HG02885 (cell line): ENCODE data around the gene MAP3K13.

ENCODE experiments used
- ATAC-seq: cut with Tn5 transposase; IDR thresholded peaks from one replicate; pipeline ENCODE4 v1.9.1; 2021; ENCODE audit warnings: mild to moderate bottlenecking; ENCODE audit not compliant: unreplicated experiment, poor library complexity

Gene MAP3K13

DNA sequence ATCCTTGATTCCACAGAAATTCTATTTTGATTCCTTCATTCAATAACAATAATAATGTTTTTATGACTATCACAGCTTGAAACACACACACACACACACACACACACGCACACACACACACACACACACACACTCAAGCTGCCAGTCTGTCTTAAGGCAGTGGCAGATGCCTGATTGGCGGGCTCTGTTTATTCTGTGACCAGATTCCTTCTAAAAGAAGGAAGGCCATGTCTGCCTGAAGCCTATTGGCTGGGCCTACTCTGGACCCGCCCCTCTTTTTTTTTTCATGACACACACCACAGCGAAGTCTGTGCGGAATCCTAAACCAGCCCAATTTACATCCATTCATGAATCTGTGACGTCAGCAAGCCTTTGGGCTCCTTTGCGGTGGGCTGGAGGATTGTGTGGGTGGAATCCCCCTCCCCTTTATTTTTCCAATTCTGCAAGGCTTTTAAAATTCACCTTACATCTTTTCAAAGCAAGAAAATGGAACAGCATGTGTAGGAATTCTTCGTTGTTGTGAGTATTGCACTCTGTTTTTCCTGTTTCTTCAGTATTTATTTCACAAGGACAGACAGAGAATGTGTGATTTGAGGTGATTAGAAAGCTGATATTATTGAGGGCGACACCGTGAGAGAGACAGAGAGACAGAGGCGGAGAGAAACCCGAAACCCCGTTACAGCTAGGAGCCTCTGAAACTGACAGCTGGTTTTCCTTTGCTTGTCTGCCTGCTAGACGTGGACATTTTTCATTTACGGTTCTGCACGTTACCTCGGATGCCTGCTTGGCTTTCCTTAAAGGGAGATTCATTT lies at the start of gene MAP3K13:
Gene MAP3K13 (plus strand): TSS at position 287 of the 812 bp plus-strand sequence. CDS start 65,446 bp downstream, outside the sequence.
- peak; percentile 98 for ATAC-seq

DNA sequence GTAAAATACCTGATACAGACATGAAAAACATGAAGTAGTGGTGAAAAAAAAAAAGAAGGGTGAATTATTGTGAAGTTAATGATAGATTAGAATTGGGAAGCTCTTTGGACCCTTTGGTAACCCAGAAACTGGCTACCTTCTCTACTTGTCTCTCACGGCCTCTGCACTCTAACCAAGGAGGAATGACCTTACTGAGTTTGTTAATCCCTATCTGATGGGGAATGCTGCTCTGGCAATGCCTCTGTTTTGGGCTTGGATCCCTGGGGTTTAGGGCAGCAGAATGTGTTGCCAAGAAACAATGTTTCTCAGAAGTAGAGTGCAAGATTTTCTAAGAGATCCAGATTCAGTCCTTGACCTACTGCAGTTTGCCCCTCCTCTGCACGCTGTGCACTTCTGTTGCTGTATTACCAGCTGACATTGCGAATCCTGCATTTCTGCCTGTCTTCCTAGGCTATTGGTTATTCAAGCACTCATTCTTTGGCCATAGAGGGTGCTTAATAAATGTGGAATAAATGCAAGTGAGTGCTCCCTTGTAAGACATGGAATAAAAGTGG lies 49.2 kb upstream of the MAP3K13 start:
- ATAC-seq = no peak

- ATAC-seq = no peak
Observed at GRCh38 chr3:185316740-185317412, 46.1 kb upstream of the MAP3K13 start.

DNA sequence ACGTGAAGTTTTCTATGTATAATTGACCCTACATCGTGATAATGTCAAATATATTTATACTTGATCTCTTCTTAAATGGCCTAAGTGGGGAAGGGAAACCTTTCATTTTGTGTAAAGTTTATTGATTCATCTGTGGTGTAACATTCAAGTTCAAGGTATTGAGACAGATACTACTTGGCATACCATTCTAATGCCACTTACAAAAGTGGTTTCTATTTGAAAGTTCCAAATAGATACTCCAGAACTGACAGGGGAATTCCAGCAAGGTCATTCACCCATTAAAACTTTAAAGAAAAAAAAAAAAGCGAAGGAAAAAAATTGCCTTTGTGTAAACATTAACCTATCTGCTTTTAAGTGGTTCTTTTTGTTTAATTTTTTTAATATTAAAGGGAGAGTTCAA lies 45.3 kb upstream of the MAP3K13 start:
- ATAC-seq = no peak

DNA sequence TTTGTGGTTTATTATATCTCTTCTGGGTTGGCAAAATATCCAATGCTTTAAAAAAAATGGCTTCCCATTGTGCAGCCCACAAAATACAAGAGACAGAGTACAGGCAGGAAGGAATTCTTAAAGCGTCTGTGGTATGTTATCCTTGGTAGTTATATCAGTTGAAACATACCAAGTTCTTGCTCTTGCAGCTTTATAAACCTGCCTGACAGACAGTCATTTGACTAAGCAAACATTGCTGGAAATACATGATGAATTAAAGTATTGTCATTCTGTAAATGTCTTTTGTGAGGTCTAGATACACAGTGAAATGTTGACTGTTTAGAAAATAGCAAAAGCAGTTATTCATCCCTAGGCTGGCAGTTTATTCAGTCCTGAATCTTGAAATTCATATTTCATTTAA lies 44.8 kb upstream of the MAP3K13 start:
- ATAC-seq = no peak

- ATAC-seq = no peak
Observed at GRCh38 chr3:185319801-185320200, 43.1 kb upstream of the MAP3K13 start.

GRCh38 chr3:185320949-185321348 lies 42.0 kb upstream of the MAP3K13 start:
- no peak for ATAC-seq

DNA sequence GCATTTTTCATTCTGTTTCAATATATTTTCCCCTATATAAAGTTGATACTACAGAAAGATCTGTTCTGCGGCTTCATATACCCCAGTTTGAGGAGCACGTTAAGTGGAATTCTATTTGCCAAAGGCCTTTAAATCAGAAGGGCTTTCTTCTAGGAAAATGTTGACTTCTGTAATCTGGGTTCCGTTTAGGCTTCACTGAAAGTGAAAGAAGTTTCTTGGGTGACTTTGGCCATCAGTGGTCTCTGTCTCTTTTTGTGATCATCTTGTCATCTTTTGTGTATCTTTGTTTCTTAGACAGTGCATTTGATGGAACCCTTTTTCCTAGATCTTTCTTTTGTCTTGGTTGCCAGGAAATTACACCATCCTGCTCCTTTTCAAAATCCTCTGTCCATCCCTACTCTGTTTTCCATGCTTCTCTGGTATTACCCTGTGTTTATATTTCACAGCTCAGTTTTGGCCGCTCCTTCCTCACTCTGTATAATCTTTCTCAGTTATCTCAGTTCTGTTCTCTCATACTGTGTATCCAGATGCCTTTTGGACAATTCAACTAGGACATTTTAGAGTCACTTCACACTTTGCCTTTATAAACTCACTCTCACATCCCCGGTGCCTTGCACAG lies 40.7 kb upstream of the MAP3K13 start:
- ATAC-seq = no peak

DNA sequence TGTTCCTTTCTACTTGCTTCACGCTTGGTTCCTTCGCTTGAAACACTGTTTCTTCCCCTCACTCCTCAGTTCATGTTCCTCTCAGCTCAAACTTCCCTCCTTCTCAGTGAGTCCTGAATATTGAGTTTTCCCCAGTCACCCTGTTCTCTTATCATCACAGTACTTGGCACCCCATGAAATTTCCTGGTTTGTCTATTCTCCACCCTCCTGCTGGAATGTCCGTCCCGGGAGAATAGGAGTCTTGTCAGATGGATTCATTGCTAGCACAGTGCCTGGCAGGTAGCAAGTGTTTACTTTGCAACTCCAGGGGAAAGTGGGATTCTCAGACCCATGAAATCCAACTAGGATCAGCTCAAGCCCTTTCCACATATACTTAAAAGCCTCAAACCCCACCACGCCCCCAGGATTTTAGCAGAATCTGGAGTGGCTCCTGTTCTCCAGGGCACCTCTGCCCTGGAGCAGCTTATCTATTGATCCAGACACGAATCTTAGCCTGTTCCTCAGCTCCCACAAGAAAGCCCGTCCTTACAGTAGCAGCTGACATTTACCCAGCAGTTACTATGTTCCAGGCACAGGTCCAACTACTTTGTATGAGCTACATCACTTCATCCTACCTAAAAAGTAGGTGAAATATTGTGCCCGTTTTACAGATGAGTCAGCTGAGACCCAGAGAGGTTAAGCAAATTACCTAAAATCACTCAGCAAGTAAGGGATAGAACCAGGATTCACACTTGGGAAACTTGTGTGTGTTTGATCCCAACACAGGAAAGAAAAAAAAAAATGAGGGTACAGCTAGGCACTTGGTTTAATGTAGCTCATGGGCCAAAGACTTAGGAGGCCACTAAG lies 36.8 kb upstream of the MAP3K13 start:
- no peak for ATAC-seq

- no peak for ATAC-seq
Observed at GRCh38 chr3:185327062-185327461, 35.9 kb upstream of the MAP3K13 start.

- no peak for ATAC-seq
Observed at GRCh38 chr3:185328324-185329004, 34.5 kb upstream of the MAP3K13 start.

- ATAC-seq = no peak
Observed at GRCh38 chr3:185330238-185330637, 32.7 kb upstream of the MAP3K13 start.

DNA sequence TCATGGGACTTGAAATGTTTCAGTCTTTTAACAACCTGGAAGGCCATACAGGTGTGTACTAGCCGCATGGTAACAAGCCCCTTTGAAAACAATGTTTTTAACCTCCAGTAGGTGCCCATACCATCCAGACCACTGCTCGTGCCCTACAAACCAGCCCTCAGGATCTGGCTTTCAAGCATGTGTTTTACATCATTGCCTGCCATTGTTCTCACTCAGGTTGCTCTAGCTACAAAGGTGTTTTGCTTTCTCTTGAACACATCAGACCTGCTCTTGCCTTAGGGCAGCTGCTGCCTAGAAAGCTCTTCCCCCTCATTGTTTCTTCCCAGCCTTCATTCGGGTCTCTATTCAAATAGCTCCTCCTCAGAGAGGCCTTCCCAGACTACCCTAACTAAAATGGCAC lies 32.3 kb upstream of the MAP3K13 start:
- ATAC-seq = no peak

- ATAC-seq = peak; percentile 93
Observed at GRCh38 chr3:185332026-185332735, 30.8 kb upstream of the MAP3K13 start.

DNA sequence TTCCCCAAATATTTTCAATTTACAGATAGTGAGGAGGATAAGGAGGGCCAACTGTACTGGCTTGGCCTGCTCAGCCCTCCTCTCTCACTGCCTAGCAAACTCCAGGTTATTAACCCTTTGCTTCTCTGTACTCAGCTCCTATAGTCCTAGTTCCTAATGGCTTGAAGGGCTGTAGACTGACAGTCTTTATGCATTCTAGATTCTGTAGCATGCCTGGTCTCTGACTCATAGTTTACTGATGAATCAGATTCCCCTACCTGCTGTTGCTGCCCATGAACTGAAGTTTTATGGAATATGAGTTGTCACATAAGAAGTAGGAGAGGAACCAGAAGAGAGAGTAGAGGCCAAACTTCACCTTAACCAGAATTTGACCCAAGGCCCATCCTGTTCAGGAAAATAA lies 27.1 kb upstream of the MAP3K13 start:
- ATAC-seq = no peak

GRCh38 chr3:185337231-185337816 lies 25.6 kb upstream of the MAP3K13 start:
- ATAC-seq = no peak

DNA sequence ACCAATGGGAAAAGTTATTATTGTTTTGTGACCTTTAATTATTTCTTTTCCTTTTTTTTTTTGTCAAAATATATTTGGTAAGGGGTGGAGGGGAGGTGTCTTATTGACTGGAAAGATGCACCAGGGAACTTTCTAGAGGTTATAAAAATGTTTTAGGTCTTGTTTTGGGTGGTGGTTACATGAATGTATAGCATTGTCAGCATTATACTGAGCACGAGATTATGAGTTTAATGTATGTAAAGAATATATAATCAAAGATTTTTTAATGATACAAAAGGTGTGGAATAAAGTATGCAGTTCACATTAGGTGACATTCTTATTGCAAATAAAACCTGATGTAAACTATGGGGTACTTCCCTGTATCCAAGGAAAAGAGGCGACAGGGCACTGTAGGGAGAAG lies 23.0 kb upstream of the MAP3K13 start:
- no peak for ATAC-seq

DNA sequence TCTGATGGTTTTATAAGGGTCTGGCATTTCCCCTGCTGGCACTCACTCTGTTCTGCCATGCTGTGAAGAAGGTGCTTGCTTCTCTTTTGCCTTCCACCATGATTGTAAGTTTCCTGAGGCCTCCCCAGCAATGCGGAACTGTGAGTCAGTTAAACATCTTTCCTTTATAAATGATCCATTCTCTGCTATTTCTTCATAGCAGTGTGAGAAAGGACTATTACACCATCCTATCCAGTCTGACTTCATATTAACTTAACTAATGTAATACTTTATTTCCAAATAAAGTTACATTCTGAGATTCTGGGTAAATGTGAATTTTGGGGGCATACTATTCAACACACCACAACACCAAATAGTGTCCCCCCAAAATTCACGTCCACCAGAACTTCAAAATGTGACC lies 22.2 kb upstream of the MAP3K13 start:
- no peak for ATAC-seq
